PC-3 (cell line): ENCODE data around the gene PRRC2B. TPM values are rescaled to one million over a fixed set of nuclear protein-coding genes. Genes with fewer than 3 reads are reported as not detected.

Source experiments
- ATAC-seq: fragments of 200-7000 bp; cut with Tn5 transposase; 2 replicates; pipeline ENCODE4 v1.9.1; 2020; ENCODE audit warnings: mild to moderate bottlenecking, moderate library complexity
- BruUV-seq: library from RNA; stranded (reverse); fragments of 400-500 nt; replicated peaks from 2 replicates; lab custom pipeline; 2021; lab: Mats Ljungman, UMichigan
- CTCF ChIA-PET: fragments of 300-600 bp; sonication (Branson Sonifier 250); formaldehyde crosslinking; loops from one replicate; lab custom pipeline; 2022; ENCODE audit warnings: antibody characterized with exemption; lab: Charles Lee
- POLR2A ChIA-PET: fragments of 300-600 bp; sonication (Branson Sonifier 250); formaldehyde crosslinking; loops from one replicate; lab custom pipeline; 2022; ENCODE audit warnings: antibody characterized with exemption; ENCODE audit not compliant: unreplicated experiment; lab: Charles Lee
- DNase-seq: peaks from one replicate; pipeline ENCODE4 v3.0.0-alpha.2; 2015
- H2AFZ ChIP-seq: fragments of 300-600 bp; sonication (generic); 2 replicates; pipeline ENCODE4 v1.6.0; 2016; ENCODE audit warnings: antibody characterized with exemption, low read length
- H3F3A ChIP-seq: fragments of 300-600 bp; sonication (generic); one replicate; pipeline ENCODE4 v1.6.0; 2017; ENCODE audit warnings: antibody characterized with exemption, low read length, control low read depth, mild to moderate bottlenecking; ENCODE audit not compliant: unreplicated experiment
- H3K27ac ChIP-seq: fragments of 300-600 bp; sonication (generic); 2 replicates; pipeline ENCODE4 v1.5.1; 2016; ENCODE audit warnings: mild to moderate bottlenecking, low read length
- H3K27me3 ChIP-seq: fragments of 300-600 bp; sonication (generic); 2 replicates; pipeline ENCODE4 v1.6.1; 2016; ENCODE audit warnings: low read length, mixed read lengths
- H3K36me3 ChIP-seq: fragments of 300-600 bp; sonication (generic); 2 replicates; pipeline ENCODE4 v1.6.1; 2016; ENCODE audit warnings: low read depth, mixed run types, low read length, mixed read lengths
- H3K4me1 ChIP-seq: fragments of 300-600 bp; sonication (generic); 2 replicates; pipeline ENCODE4 v1.5.1; 2016; ENCODE audit warnings: low read length; ENCODE audit not compliant: insufficient read depth
- H3K4me2 ChIP-seq: fragments of 300-600 bp; sonication (generic); 2 replicates; pipeline ENCODE4 v1.6.0; 2016; ENCODE audit warnings: low read length
- H3K4me3 ChIP-seq: fragments of 300-600 bp; sonication (generic); 2 replicates; pipeline ENCODE4 v1.5.1; 2016; ENCODE audit warnings: mild to moderate bottlenecking, low read length, mixed read lengths
- H3K79me2 ChIP-seq: fragments of 300-600 bp; sonication (generic); 2 replicates; pipeline ENCODE4 v1.6.1; 2017; ENCODE audit warnings: low read length, mixed read lengths
- H3K9ac ChIP-seq: fragments of 300-600 bp; sonication (generic); 2 replicates; pipeline ENCODE4 v1.6.0; 2016; ENCODE audit warnings: mild to moderate bottlenecking, low read length
- H3K9me2 ChIP-seq: fragments of 300-600 bp; sonication (generic); replicated peaks from 2 replicates; pipeline ENCODE4 v1.6.1; 2016; ENCODE audit warnings: mixed run types, low read length, mixed read lengths
- H3K9me3 ChIP-seq: fragments of 300-600 bp; sonication (generic); 2 replicates; pipeline ENCODE4 v1.6.1; 2016; ENCODE audit warnings: low read length, mixed read lengths
- H4K20me1 ChIP-seq: fragments of 300-600 bp; sonication (generic); 2 replicates; pipeline ENCODE4 v1.6.1; 2016; ENCODE audit warnings: low read length, mixed read lengths
- EZH2 ChIP-seq: fragments of 300-600 bp; sonication (generic); IDR thresholded peaks from one replicate; pipeline ENCODE4 v1.6.1; 2017; ENCODE audit warnings: antibody characterized with exemption, mild to moderate bottlenecking, low read length; ENCODE audit not compliant: unreplicated experiment
- EZH2phosphoT487 ChIP-seq: fragments of 300-600 bp; sonication (generic); IDR thresholded peaks from 2 replicates; pipeline ENCODE4 v1.6.1; 2018; ENCODE audit warnings: mild to moderate bottlenecking, antibody characterized with exemption, low read length, borderline replicate concordance
- intact Hi-C: fragments of 100-400 bp; cut with micrococcal nuclease; formaldehyde crosslinking; loops from 2 replicates; pipeline ENCODE4 v1.9.0; 2023
- total RNA-seq: library from RNA; depleted of rRNA; stranded (reverse); fragments of >200 nt; gene quantifications from 2 replicates; pipeline ENCODE4 v1.2.3, GENCODE V29; 2014
- TF ChIP-seq, protein P1 (sequence below): fragments of 300-600 bp; sonication (generic); conservative IDR thresholded peaks from 2 replicates; pipeline ENCODE4 v1.5.1; 2017; ENCODE audit warnings: antibody characterized with exemption, low read depth, mild to moderate bottlenecking, low read length

The PRRC2B gene
- total RNA-seq, 1 experiment from 2014 or later, result 46.9 TPM

- Histone ChIP-seq H4K20me1 (no peaks in the 10 kb centered on the region), H3K9me2 (no peaks in the 10 kb centered on the region), H3F3A (no peaks in the 10 kb centered on the region), H3K36me3 (peaks cover 31% of the 10 kb centered on the region), H3K4me3 (no peak overlapping the region), H3K27me3 (no peaks in the 10 kb centered on the region), H2AFZ (no peak overlapping the region), H3K79me2 (no peaks in the 10 kb centered on the region), H3K4me1 (no peaks in the 10 kb centered on the region), H3K27ac (no peak overlapping the region), H3K4me2 (no peak overlapping the region), H3K9ac (no peak overlapping the region), H3K9me3 (no peaks in the 10 kb centered on the region)
- POLR2A ChIA-PET, result no interaction called here
- intact Hi-C loops, result no loop called here
- no peak for DNase-seq
- BruUV-seq, result no TSS peak
- ATAC-seq, result no peak
- TF ChIP-seq EZH2, result no peak
- no peak for TF ChIP-seq EZH2phosphoT487
- TF ChIP-seq, protein P1, sequence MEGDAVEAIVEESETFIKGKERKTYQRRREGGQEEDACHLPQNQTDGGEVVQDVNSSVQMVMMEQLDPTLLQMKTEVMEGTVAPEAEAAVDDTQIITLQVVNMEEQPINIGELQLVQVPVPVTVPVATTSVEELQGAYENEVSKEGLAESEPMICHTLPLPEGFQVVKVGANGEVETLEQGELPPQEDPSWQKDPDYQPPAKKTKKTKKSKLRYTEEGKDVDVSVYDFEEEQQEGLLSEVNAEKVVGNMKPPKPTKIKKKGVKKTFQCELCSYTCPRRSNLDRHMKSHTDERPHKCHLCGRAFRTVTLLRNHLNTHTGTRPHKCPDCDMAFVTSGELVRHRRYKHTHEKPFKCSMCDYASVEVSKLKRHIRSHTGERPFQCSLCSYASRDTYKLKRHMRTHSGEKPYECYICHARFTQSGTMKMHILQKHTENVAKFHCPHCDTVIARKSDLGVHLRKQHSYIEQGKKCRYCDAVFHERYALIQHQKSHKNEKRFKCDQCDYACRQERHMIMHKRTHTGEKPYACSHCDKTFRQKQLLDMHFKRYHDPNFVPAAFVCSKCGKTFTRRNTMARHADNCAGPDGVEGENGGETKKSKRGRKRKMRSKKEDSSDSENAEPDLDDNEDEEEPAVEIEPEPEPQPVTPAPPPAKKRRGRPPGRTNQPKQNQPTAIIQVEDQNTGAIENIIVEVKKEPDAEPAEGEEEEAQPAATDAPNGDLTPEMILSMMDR, result no peak
- CTCF ChIA-PET, result no interaction called here
Observed at GRCh38 chr9:131443648-131444047, 49.8 kb downstream of the PRRC2B start.

DNA sequence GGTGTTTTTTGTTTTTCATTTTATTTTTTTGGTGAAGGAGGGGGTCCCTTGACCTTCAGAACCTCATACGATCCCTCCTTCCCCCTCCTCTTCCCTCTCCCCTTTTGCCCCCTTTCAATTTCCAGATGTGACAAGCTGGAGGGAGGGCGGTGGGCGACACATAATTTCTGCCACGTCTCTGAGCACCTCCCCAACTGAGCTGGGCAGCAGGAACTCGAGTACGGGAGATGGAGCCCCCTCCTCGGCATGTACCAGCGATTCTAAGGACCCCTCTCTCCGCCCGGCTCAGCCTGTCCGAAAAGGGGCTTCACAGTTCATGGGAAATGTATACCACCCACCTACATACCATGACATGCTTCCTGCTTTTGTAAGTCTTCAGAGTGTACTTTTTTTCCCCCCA, 52.4 kb downstream of the PRRC2B start:
- no peak overlapping the region for H2AFZ ChIP-seq
- TF ChIP-seq EZH2phosphoT487 (no peak), EZH2 (no peak)
- TF ChIP-seq, protein P1, result no peak
- no peaks in the 10 kb centered on the region for H3K27me3 ChIP-seq
- H3K4me1 ChIP-seq, result no peaks in the 10 kb centered on the region
- ChIA-PET POLR2A (no interaction called here), CTCF (no interaction called here)
- no peaks in the 10 kb centered on the region for H3K79me2 ChIP-seq
- no peaks in the 10 kb centered on the region for H4K20me1 ChIP-seq
- no peak for ATAC-seq
- H3F3A ChIP-seq, result no peaks in the 10 kb centered on the region
- peaks cover 36% of the 10 kb centered on the region for H3K36me3 ChIP-seq
- no peaks in the 10 kb centered on the region for H3K9me2 ChIP-seq
- no peak overlapping the region for H3K4me3 ChIP-seq
- H3K9me3 ChIP-seq, result no peaks in the 10 kb centered on the region
- no peak for DNase-seq
- H3K9ac ChIP-seq, result no peak overlapping the region
- H3K4me2 ChIP-seq, result no peak overlapping the region
- BruUV-seq, result no TSS peak
- H3K27ac ChIP-seq, result no peak overlapping the region
- intact Hi-C loops, result no loop called here

- Histone ChIP-seq H2AFZ (no peak overlapping the region), H3K27me3 (no peaks in the 10 kb centered on the region), H3K4me1 (no peaks in the 10 kb centered on the region), H3K9ac (no peak overlapping the region), H3F3A (no peaks in the 10 kb centered on the region), H3K36me3 (peaks cover 34% of the 10 kb centered on the region), H3K9me3 (no peaks in the 10 kb centered on the region), H4K20me1 (no peaks in the 10 kb centered on the region), H3K27ac (no peak overlapping the region), H3K4me2 (no peak overlapping the region), H3K9me2 (no peaks in the 10 kb centered on the region), H3K79me2 (no peaks in the 10 kb centered on the region), H3K4me3 (no peak overlapping the region)
- intact Hi-C loops, result no loop called here
- no peak for DNase-seq
- BruUV-seq, result no TSS peak
- ATAC-seq, result no peak
- TF ChIP-seq EZH2phosphoT487 (no peak), EZH2 (no peak)
- TF ChIP-seq, protein P1, result no peak
- ChIA-PET POLR2A (no interaction called here), CTCF (no interaction called here)
Observed at GRCh38 chr9:131447148-131447547, 53.3 kb downstream of the PRRC2B start.
